ENCODE results near the gene CCDC97. TPM values are rescaled to one million over a fixed set of nuclear protein-coding genes. Genes with fewer than 3 reads are reported as not detected.
"Not testable (repeated sequence)": the region's sequence is repeated elsewhere in the genome, so short reads cannot be mapped to it uniquely, and the experiment has no call there.

Gene CCDC97
- total RNA-seq, 1 experiment from 2014 or later, result 9.1 TPM

DNA sequence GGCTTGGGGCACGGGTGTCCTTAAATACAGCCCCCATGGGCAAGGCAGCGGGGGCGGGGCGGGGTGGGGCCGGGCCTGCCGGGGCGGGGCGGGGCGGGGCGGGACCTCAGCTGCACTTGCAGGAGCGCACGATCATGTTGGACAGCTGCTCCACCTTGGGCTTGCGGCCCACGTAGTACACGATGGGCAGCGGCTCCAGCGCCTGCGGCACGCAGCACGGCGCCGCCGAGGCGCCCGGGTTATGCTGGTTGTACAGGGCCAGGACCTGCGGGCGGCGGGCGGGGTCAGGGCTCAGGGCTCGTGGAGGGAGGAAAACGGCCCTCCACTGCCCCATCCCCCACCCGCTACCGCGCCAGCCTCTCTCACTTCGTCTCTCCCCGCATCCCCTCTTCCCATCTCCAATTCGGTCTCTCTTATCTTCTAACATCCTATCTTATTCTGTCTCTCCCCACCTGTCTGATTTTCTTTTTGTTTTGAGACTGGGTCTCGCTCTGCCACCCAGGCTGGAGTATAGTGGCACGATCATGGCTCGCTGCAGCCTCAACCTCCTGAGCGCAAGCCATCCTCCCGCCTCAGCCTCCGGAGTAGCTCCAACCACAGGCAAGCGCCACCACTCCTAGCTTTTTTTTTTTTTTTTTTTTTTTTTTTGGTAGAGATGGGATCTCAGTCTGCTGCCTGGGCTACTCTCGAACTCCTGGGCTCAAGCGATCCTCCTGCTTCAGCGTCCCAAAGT lies 21.1 kb downstream of the CCDC97 start:
- no peak for DNase-seq (ENCODE audit: extremely low read depth, low read depth)

DNA sequence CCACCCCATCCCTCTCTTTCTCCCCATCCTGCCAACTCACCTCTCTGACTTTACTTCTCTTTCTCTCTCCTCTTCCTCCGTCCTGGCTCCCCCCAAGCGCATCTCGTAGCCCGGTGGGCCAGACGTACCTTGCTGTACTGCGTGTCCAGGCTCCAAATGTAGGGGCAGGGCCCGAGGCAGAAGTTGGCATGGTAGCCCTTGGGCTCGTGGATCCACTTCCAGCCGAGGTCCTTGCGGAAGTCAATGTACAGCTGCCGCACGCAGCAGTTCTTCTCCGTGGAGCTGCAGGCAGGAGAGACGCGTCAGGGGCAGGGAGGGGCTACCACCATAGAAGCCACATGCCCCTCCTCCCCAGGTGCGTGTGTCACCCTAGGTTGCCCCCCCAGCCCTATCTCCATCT lies 22.0 kb downstream of the CCDC97 start:
- no peak for DNase-seq (ENCODE audit: extremely low read depth, low read depth)

DNA sequence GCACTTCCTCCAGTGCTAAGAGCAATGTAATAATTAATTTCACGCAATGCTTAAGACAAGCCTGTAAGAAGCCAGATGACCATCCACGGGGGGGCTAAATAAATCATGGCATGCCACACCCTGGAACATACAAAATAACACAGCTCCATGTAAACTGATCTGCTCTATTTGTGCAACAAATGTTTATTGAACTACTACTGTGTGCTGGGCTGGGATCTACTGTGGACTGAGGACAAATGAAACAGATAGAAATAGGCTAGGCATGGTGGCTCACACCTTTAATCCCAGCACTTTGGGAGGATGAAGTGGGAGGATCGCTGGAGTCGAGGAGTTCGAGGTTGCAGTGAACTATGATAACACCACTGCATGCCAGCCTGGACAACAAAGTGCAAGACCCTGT lies 22.5 kb downstream of the CCDC97 start:
- no peak for DNase-seq (ENCODE audit: extremely low read depth, low read depth)

DNA sequence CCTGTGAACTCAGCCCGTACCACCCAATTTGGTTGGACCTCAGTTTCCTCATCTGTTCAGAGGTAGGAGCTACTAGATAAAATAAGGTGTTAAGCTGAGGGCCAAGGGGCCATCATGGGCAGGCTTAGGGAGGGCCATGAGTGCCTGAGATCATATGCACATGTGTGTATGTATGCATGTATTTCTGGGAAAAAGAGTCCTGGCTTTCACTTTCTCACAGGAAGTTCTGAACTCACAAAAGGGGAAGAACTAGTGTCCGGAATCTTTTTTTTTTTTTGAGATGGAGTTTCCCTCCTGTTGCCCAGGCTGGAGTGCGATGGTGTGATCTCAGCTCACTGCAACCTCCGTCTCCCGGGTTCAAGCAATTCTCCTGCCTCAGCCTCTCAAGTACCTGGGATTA lies 24.8 kb downstream of the CCDC97 start:
- DNase-seq (ENCODE audit: extremely low read depth, low read depth), result no peak

DNA sequence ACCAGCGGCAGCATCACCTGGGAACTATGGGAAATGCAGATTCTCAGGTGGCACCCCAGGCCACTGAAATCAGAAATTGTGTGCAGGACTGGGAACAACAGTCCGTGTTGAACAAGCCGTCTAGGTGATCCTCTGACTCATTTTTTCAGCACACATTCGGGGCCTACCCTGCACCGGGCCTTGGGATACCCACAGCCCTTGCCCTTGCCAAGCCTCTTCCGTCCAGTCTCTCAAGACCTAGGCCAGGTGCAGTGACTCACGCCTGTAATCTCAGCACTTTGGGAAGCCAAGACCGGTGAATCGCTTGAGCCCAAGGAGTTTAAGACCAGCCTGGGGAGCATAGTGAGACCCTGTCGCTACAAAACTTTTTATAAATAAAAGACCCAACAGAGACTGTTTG lies 25.5 kb downstream of the CCDC97 start:
- no peak for DNase-seq (ENCODE audit: extremely low read depth, low read depth)

DNA sequence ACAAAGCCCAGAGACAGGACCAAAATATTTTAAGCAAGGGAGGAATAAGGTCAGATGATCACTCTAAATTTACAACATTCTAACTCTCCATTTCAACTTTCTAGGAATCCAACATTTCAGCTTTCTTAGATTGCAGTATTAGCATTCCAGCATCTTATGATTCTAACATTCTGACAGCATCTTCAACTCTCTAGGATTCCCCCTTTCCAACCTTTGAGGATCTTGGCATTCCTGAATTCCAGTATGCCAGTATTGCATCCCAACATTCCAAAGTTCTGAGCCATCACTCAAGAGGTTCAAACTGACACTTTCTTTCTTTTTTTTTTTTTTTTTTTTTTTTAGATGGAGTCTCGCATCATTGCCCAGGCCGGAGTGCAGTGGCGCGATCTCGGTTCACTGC lies 30.0 kb downstream of the CCDC97 start:
- no peak for DNase-seq (ENCODE audit: extremely low read depth, low read depth)

DNA sequence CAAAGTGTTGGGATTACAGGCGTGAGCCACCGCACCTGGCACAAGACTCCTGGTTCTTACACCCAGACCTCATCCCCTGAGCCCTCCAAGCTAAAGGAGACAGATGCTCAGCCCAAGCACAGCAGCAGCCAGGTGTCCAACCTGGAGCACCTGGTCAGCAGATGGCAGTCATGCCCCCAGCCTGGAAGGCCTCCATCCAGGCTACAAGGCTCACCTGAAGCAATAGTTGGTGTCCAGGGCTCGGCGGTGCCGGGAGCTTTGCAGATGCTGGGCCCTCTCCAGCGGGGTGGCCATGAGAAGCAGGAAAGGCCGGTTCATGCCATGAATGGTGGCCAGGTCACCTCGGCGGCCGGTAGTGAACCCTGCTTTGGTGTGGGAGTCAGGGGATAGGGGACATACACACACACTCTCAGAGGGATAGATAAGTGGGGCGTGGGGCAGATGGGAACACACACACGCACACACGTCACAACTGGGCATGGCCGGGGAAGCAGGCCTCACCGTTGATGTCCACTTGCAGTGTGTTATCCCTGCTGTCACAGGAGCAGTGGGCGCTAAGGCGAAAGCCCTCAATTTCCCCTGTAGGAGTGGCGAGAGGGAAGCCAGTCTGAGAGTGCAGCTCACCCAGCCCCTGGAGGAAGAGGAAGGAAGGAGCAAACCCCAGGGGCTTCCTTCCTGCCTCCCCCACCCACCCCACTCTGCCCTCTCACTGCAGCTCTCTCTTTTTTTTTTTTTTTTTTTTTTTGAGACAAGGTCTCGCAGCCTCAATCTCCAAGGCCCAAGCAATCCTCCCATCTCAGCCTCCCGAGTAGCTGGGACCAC lies 31.9 kb downstream of the CCDC97 start:
- DNase-seq (ENCODE audit: extremely low read depth, low read depth), result no peak

DNA sequence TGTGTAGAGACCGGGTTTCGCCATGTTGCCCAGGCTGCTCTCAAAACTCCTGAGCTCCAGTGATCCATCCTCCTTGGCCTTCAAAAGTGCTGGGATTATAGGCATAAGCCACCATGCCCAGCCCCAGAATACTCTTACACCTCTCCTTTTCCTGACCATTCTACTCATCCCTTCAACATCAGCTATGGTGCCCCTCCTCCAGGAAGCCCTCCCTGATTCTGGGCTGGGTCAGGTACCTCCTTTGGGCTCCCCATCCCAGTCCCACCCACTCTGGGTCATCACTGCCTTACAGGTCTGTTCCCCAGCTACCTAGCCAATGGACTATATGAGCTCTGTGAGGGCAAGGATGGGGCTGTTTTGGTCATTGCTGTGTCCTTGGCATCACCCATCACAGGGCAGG lies 34.2 kb downstream of the CCDC97 start:
- no peak for DNase-seq (ENCODE audit: extremely low read depth, low read depth)

DNA sequence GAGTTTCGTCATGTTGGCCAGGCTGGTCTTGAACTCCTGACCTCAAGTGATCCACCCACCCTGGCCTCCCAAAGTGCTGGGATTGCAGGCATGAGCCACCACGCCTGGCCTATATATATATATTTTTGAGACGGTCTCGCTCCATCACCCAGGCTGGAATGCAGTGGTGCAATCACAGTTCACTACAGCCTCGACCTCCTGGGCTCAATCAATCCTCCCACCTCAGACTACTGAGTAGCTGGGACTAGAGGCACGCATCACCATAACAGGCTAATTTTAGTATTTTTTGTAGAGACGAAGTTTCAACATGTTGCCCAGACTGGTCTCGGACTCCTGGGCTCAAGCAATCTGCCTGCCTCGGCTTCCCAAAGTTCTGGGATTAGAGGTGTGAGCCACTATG lies 36.9 kb downstream of the CCDC97 start:
- not testable (repeated sequence) for DNase-seq (ENCODE audit: extremely low read depth, low read depth)

DNA sequence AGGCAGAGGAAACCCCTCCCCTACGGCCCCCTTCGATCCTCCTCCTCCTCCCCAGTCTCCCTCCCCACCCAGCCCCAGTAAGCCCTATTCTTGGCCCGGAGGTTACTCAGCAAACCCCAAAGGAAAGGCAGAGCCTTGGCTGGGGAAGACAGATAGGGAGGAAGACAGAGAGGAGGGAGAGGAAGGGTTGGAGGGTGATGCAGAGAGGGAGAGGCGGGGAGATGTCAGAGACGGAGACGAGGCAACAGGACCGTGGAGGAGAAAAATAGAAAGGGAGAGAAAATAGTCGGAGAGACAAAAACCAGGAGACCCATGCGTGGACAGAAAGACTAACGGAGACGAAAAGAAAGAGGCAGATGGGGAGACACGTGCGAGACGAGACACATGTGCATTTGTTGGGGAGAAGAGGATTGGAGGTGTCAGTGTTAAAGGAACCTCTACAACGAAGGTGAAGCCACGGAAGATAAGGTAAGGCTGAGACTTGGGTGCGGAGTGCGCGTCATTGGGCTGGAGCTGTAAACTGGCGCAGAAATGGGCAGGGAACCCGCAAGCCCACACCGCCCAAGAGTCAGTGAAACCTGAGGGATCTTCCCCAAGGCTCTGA lies 40.9 kb downstream of the CCDC97 start:
- no peak for DNase-seq (ENCODE audit: extremely low read depth, low read depth)

DNA sequence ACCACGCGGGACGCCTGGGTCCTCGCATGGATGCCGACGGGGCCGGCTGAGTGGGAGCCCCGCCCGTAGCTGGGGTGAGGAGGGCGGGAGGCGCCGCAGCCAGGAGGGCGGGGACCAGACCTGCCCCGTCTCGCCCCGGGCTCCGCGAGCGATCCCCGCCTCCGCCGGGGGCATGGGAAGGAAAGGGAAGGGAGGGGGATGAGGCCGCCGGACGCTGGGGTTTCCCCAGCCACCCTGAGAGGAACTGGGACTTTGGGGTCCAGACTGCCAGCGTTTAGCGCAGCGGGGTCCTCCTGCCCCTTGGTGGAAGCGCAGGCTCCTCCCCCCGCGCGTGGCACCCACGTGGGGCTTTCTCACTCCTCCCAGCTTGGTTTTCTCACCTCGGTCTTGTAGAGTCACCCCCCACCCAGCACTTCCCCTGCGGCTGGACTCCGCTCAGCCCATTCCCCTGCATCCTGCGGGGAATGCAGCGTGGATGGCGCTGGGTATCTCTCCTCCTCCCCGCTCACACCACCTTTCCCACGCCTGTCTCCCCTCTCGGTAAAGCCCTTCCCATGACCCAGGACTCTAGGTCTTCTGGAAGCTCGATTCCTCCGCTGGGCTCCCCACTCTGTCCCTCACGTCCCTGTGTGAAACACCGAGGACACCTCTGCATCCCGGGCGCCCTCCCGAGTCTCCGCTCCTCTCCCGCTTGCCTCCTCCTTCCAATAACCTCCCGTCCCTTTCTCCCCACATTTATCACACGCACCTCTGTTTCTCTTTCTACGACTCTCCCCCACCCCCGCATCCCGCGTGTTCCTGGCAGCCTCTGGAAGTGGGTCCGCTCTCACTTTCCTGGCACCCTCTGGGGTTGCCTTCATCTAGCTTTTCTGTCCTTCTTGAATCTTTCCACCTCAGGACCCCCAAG lies 41.6 kb downstream of the CCDC97 start:
- peak; percentile 19 for DNase-seq (ENCODE audit: extremely low read depth, low read depth)

DNA sequence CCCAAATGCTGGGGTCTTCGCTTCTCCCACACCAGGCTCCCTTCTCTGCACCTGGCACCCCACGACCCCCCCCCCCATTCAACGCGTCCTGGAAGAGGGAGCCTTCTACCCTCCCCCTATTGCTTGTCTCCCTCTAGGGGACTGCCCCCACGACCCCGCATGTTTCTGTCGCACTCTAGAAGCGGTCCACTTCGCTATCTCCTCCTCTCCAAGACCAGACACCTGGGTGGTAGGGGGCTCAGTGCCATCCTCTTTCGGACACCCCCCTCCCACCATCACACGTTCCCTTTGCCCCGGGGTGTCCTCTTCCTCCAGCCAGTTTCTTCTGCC lies 42.3 kb downstream of the CCDC97 start:
- no peak for DNase-seq (ENCODE audit: extremely low read depth, low read depth)

DNA sequence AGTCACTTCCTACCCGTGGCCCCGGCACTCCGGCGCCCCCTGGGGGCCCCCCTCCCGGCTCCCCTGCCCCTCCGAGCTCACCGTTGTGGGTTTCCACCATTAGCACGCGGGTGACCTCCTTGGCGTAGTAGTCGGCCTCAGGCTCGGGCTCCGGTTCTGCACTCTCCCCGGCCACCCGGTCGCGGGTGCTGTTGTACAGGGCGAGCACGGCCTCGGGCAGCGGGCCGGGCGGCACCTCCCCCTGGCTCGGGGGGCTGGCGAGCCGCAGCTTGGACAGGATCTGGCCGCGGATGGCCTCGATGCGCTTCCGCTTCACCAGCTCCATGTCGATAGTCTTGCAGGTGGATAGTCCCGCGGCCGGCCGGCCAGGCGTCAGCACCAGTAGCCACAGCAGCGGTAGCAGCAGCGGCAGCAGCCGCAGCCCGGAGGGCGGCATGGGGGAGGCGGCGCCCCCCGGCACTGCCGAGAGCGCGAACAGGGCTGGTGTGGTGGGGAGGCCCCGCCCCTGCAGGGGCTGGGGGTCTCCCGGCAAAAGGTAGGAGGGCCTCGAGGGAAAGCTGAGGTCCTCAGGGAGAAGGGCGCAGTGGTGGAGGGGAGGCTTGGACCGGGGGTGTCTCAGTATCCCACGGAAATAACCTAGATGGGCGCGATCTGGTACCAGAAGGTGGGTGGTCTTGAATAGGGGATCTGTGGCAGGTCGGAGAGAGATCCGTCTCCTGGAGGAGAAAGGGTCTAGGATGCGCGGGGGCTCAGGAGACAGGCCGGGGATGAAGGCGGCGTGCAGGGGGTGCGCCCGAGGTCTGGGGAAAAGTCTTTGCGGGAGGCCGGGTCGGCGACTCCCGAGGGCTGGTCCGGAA lies 42.9 kb downstream of the CCDC97 start:
- peak; percentile 45 for DNase-seq (ENCODE audit: extremely low read depth, low read depth)

DNA sequence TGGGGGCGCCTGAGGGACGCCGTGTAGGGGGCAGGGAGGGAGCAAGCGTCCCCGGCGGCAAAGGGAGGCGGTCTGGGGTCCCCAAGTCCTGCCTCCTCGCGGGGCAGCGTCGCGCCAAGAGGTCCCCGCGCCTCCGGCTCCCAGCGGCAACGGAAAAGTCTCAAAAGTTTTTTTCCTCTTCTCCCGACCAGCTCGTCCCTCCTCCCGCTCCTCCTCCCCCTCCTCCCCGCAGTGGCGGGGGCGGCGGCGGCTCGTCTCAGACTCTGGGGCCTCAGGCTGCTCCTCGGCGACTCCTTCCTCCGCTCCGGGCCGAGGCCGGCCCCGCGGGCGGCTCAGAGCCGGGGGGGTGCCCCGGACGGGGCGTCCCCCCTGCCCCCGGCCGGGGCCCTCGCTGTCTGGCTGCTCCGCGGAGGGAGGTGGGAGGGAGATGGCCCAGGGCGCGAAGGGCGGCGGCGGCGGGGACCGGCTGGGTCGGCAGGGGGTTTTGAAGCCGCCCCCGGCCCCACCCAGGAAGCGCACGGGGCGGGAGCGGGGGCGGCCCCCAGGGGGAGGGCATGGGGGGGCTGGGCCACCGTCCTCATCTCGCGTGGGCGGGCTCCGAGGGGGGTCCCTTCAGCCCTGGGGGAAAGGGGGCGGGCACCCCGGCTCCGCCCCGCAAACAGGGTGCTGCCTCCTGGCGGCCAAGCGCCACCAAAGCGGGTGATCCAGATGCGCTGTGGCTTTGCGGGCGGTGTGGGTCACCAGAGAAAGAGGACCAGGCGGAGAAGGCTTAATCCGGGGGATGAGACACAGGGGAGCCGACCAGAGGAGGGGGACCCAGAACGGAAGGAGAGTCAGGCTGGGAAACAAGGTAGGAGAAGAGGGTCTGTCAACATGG lies 43.7 kb downstream of the CCDC97 start, which contains the start of gene TGFB1:
TSS of gene TGFB1 (minus strand) at position 457 of the 877 bp plus-strand sequence. CDS start 878 bp downstream, outside the sequence.
- peak; percentile 65 for DNase-seq (ENCODE audit: extremely low read depth, low read depth)

DNA sequence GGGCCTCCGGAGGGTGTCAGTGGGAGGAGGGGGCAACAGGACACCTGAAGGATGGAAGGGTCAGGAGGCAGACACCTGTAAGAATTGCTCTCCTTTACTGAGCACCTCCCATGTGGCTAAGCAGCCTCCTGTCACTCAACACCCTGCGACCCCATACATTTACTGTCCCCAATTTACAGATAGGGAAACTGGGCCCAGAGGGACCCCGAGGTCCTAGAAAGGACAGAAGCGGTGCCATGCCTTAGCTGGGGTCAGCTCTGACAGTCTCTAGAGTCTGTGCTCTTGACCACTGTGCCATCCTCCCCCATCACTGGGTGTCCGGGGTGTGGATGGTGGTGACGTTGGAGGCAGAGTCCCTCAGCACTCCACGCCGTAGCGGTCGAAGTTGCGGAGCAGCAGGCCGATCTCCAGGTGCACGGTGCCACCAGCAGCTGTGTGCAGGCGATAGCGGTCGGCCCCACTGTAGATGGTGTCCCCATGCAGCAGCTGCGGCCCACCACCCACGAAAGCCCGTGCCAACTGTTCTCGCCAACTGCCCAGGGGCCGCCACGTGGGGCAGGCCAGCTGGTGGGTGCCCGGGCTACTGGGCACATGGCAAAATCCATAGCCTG lies 44.5 kb downstream of the CCDC97 start:
- DNase-seq (ENCODE audit: extremely low read depth, low read depth), result no peak

DNA sequence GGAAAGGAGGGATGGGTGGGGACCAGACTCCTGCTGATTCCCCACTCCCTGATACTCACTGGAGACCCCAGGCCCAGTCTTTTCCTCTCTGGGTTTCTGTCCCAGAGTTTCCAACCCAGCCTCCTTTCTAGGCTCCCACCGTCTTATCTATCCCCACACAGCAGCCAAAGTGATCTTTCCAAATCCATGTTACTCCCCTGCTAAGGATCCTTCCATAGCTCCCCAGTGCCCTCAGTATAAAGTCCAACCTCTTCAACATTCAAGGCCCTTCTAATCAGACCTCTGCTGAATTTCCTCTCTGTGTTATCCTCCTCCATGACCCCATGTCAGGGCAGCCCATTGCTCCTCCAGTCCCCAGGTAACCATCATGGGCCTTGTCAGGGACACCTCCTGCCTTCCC lies 45.1 kb downstream of the CCDC97 start:
- no peak for DNase-seq (ENCODE audit: extremely low read depth, low read depth)

DNA sequence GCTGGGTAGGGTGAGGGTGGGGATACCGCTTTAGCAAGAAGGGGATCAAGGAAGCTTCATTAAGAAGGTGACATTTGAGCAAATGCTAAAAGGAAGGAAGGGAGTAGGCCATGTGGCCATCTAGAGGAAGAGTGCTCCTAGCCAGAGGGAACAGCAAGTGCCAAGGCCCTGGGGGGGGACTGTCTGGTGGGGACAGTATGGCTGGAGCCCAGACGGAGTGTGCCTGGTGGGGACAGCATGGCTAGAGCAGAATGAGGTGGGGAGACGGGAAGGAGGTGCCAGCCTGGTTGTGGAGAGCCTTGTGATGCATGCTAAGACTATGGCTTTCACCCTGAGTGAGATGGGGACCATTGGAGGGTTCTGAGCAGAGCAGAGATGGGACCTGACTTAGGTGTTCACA lies 45.8 kb downstream of the CCDC97 start:
- no peak for DNase-seq (ENCODE audit: extremely low read depth, low read depth)

DNA sequence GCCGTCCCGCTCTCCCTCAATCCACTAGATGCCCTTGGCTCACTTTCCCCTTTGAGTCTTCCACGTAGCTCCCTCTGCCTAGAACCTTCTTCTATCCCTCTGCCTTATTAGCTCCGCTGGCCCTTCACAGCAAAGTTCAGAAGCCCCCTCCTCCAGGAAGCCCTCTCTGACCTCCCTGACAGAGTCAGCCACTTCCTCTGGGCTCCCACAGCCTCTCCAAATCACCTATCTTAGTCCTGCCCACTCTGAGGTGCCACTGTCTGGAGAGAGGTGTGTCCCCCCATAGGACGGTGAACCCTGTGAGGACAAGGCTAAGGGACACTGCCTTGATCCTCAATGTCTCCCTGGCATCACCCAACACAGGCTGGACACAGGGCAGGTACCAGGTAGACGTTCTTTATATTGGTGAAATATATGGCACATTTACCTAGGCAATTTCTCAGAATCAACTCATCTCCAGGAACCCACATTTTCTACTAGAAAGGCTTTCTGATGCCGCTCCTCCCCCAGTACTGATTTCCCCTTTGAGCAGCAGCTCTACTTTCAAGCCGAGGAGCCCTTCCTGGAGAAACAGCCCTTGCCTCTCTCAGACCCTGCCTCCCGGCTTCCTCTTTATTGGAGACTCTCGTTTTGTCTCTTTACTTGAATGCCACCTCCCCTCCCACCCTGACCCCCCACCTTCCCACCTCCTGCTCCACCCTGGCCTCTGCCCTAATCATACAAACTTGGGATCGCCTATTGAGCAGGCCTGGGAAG lies 47.2 kb downstream of the CCDC97 start:
- DNase-seq (ENCODE audit: extremely low read depth, low read depth), result no peak

All from NCI-H460 (cell line).